Adipose tissue (tissue), 3 donors: ENCODE measurements around the gene NPC2. TPM values are rescaled to one million over a fixed set of nuclear protein-coding genes. Genes with fewer than 3 reads are reported as not detected.

ENCODE experiments used
- H3K27ac ChIP-seq: one replicate; pipeline ENCODE4 v1.5.1; 2013; ENCODE audit warnings: low read depth, low read length
- WGBS, 3 donors: extraction: QIAGEN DNeasy Blood & Tissue Kit; methylation state at CpG; one replicate each; pipeline ENCODE4 v1.1.7; 2013; 5-methylcytosine and 5-hydroxymethylcytosine counted together
- polyA plus RNA-seq, 3 donors: library from polyadenylated mRNA; stranded (reverse); fragments of 200-250 nt; gene quantifications; one replicate each; pipeline ENCODE4 v1.2.3, GENCODE V29; 2013
- donor health status: healthy with polysubstance abuse.
- donor health status: Bipolar disorder and iron deficiency.
- donor health status: healthy.

Gene NPC2
- polyA plus RNA-seq, 3 donors, result 73.2 to 238 (median 230) TPM

GRCh38 chr14:74507085-74507484 is 14.0 kb upstream of the NPC2 start:
- 65 to 83% (median 76%) methylated on average over 8 of the region's 8 CpGs for WGBS, 3 donors
- no peak overlapping the region for H3K27ac ChIP-seq

- H3K27ac ChIP-seq, result no peak overlapping the region
- 85 to 94% (median 86%) methylated on average over 13 of the region's 13 CpGs for WGBS, 3 donors
These were observed 13.3 kb upstream of the NPC2 start for GRCh38 chr14:74506411-74506851.

GRCh38 chr14:74505831-74506230 is 12.7 kb upstream of the NPC2 start:
- WGBS, 3 donors, result 81 to 84% (median 83%) methylated on average over 17 of the region's 17 CpGs
- no peak overlapping the region for H3K27ac ChIP-seq

DNA sequence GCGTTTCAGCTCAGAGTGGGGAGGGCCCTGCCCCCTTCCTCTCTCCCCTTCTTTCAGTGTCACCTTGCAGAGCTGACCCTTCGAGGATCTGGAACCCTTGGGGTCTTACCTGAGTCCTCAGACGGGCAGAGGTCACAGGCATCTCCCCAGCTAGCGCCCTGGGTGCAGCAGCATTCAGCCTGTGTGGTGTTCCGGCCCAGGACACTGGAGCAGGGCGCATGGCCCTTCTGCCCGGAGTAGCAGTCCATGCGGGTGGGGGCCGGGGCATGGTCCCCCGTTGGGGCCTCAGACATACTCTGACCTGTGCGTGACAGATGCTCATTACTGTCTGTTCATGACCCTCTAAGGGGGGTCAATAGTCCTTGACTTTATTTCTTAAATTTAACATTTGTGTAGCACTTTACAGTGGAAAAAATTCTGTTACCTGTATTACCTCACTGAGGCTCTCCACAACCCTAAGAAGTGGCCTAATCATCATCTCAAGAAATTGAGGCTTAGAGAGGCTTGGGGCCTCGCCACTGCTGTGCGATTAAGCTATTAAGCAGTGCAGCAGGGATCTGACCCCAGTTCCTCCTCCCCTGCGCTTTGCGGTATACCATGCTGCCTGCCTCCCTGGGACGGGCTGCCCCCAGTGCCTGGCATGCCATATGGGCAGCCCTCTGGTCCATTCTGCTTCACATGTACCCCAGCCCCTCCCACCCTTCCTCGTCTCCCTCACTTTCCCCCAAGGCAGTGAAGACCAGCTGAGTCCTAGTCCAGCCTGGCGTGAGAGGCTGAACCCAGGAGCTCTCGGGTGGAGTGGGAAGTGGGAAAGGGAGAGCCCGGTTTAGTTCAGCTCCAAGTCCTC is 12.0 kb upstream of the NPC2 start:
- WGBS, 3 donors, result 92 to 94% (median 93%) methylated on average over 20 of the region's 20 CpGs

GRCh38 chr14:74504412-74504811 is 11.3 kb upstream of the NPC2 start:
- 83 to 90% (median 89%) methylated on average over 4 of the region's 4 CpGs for WGBS, 3 donors
- H3K27ac ChIP-seq, result no peak overlapping the region

More for the DNA sequence above, 12.0 kb upstream of the NPC2 start:
- H3K27ac ChIP-seq, result no peak overlapping the region

DNA sequence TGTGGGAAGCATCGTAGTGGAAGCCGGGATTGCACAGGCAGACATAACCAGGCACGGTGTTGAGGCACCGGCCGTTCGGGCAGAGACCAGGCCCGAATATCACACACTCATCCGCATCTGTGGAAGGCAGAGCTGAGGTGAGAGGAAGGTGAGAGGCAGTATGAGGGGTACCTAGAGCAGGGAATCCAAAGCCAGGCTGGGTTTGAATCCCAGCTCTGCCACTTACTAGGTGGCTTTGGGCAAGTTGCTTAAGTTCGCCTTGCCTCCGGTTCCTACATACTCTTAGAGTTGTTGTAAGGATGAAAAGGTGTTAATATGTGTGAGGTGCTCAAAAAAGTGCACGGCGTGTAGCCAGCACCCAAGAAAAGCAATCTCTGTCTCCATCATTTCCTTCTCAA is 10.8 kb upstream of the NPC2 start:
- H3K27ac ChIP-seq, result no peak overlapping the region
- 93 to 95% (median 95%) methylated on average over 12 of the region's 12 CpGs for WGBS, 3 donors

DNA sequence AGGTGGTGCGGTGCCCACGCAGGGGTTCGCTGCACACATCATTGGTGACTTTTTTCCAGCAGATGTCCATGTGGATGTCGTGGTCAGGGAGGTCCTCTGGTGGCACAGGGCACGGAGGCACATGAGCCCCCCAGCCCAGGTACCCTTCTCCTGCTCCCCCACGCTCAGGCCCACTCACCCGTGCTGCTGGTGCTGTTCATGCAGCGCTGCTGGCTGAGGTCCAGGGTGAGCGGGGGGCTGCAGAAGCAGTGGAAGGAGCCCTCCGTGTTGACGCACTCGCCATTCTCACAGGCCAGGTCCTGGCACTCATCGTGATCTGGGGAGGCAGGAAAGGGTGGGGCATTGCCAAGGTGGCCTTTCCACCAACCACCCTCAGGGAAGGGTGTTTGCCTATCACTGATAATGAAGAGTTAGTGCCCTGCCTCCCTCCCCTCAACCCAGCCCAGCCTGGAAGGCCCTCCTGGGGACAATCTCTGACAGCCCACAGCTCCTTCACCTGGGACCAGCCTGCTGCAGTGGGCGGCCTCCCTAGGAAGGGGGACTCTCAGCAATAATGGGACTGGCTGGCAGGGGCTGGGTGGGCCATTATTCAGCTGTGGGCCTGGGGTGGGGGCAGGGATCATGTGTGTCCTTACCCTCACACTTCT is 10.3 kb upstream of the NPC2 start:
- 84 to 88% (median 87%) methylated on average over 14 of the region's 14 CpGs for WGBS, 3 donors
- no peak overlapping the region for H3K27ac ChIP-seq

GRCh38 chr14:74502236-74503019 is 9.3 kb upstream of the NPC2 start:
- no peak overlapping the region for H3K27ac ChIP-seq
- 81 to 87% (median 85%) methylated on average over 21 of the region's 21 CpGs for WGBS, 3 donors

GRCh38 chr14:74501691-74502090 is 8.6 kb upstream of the NPC2 start:
- WGBS, 3 donors, result 47 to 67% (median 55%) methylated on average over 5 of the region's 5 CpGs
- no peak overlapping the region for H3K27ac ChIP-seq

DNA sequence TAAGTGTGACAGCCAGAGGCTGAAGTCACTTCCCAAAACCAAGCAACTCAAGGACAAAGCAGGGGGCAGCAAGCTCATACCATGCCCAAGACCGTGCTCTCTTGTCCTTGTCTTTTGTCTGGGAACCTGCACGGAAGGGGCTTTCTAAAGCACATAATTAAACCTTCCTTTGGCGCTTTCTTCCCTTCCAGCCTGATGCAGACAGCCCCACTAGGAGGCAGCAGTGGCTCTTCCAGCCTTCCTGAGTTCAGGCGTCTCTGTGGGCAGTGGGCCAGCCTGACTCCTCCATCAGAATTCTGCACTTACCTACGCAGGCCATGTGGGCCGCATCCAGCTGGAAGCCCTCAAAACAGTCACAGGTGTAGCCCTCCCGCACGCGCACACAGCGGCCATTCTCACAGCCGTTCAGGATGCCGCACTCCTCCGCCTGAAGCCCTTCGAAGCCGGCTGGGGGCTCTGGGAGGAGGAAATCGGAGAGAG is 8.1 kb upstream of the NPC2 start:
- no peak overlapping the region for H3K27ac ChIP-seq
- 33 to 55% (median 49%) methylated on average over 16 of the region's 16 CpGs for WGBS, 3 donors

DNA sequence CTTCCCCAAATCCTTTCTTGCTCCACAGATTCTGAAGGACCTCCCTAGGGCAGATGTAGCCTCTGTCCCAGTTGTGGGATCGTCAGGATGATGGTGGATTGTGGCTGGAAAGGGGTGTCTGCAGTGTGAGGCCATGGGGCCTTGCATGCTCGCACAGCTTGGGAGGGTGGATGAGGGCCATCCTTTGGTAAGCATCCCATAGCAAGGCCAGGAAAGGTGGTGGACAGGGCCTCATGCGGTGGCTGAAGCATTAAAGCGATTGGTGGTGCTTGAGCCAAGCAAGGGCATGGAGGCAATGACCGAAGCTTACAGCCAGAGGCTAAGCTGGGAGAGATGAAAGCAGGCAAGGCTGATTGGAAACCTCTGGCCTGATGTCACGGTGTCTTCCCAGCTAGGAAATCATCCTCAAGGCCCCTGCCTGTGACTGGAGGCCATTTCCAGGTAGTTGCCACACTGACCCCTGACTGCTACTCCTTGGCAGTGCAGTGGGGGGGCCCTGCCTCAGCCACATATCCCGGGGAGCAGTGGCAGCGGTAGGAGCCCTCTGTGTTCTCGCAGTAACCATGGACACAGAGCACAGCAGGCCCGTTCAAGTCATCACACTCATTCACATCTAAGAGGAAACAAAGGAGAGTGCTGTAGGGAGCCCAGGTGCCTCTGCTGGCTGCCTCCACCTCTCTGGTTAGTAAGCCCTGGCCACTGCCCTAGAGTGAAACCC is 7.5 kb upstream of the NPC2 start:
- no peak overlapping the region for H3K27ac ChIP-seq
- 86 to 88% (median 87%) methylated on average over 10 of the region's 10 CpGs for WGBS, 3 donors

DNA sequence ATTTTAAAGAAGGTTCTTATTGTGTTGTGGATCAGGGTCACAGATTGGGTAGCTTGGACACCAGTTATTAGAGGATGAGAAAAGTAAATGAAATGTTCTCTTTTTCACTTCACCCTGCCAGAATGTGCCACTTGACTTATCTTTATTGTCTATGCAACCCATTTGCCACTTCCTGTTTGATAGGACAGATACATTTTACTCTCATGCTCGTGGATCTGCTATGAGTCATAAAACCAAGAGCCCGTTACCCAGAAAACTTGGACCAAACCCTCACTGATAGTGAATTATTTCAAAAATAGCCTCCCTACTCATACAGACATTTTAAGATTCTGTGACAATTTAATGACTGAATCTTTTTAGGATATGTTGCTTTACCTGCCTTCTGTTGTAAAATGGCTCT is 2.3 kb upstream of the NPC2 start:
- 52 to 81% (median 61%) methylated on average over 2 of the region's 2 CpGs for WGBS, 3 donors
- no peak overlapping the region for H3K27ac ChIP-seq

DNA sequence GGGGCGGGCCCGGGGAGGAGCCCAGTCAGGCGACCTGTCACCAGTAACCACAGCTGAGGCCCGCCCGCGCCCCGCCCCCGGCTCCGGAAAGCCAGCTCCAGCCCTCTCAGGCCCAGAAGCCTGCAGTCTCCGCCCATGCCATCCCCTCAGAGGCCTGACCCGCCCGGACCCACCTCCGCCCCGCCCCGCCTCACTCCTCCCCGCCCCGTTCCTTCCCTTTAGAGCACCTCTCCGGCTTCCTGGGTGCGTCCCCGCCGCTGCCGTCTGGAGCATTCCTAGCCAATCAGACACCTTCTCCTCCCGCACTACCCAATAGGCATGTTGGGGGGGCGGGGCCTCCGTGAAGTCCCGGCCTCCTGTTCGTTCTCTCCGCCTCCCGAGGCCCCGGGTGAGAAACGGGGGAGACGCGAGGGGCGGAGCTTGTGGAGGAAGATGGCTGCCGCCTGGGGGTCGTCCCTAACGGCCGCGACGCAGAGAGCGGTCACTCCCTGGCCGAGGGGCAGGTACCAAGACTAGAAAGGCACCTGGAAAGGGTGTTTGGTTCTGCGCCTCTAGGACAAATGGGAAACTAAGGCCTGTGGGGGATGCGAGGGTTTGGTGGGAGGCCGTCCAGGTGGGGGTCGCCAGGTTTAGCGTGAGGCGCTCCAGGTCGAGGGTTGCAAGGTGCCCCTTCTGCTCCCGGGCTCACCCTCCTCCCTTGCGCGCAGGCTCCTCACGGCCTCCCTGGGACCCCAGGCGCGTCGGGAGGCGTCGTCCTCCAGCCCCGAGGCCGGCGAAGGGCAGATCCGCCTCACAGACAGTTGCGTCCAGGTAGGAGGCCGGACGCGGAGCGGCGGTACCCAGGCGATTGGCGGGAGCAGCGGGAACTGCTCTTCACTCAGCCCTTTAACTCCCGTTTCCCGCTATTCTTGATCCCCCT is 497 bp upstream of the NPC2 start, which contains the start of gene ISCA2:
TSS of gene ISCA2 (plus strand) at position 423 of the 919 bp plus-strand sequence. CDS start at position 433, 10 bp downstream.
- H3K27ac ChIP-seq, result peak within 1 kb of the TSS; percentile 78
- WGBS, 3 donors, result 0 to 1% (median 1%) methylated on average over 65 to 73 of the region's 73 CpGs

DNA sequence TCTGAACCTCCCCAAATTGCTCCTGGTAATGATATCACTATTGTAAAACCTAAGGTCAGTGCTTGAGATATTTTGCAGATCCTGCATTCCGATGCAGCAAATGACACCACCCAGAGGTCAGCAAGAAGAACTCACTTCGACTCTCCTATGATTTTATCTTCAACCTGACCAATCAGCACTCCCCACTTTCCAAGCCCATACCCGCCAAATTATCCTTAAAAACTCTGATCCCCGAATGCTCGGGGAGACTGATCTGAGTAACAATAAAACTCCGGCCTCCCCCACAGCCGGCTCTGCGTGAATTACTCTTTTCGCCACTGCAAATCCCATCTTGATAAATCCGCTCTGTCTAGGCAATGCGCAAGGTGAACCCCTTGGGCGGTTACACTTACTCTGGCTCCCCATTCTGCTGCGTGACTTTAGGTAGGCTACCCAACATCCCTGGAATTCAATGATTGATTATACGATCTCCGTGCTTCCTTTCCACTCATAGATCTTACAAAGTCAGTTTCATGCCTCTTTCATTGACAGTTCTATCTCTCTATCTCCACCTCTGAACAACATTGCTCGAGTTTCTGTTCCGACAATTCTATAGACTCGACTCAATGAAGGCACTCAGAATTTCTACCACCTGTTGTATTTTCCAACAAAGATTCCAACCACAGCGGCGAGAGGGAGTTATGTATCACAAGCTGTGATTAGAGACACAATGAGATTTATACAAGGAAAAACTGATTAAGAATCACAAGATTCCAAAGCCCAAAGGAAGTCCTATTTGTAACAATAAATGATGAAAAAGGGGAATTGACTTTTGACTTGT is 939 bp downstream of the NPC2 start:
- H3K27ac ChIP-seq, result no peak overlapping the region
- WGBS, 3 donors, result 2 to 3% (median 3%) methylated on average over 20 of the region's 20 CpGs

GRCh38 chr14:74490486-74490885 is 2.6 kb downstream of the NPC2 start:
- 92 to 94% (median 93%) methylated on average over 1 of the region's 1 CpG for WGBS, 3 donors
- H3K27ac ChIP-seq, result no peak overlapping the region

DNA sequence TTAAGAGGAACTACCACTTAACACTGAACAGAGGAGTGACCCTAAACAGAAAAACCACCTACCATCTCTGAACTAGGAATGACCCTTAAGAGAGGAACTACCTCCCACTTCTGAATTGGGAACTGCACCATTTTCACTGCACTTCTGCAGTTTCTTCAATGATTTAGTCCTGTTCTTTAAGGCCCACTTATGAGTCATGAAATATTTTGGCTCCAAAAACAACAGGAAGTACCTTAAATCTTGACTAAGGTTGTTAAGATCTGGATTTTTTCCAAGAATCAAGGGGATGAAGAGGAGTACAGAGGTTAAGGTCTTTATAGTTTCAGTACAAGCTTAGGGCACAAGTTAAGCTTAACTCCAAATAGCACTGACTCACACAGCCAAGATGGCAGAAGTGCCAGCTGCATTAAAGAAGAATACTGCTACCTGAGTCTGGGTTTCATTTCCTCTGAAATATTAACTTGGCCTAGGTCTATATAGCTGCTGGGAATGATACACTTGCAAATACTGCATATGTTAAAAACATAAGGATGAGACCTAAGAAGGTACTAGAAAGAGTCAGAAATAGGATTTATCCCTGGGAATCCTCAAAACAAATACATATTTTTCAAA is 4.2 kb downstream of the NPC2 start:
- no peak overlapping the region for H3K27ac ChIP-seq
